HG03280 (cell line): ENCODE measurements around the gene RHEX.
A peak's percentile ranks its signal among the peaks of the same experiment; 100 is the strongest.
"Not testable (repeated sequence)": the region's sequence is repeated elsewhere in the genome, so short reads cannot be mapped to it uniquely, and the experiment has no call there.

Source experiments
- ATAC-seq: cut with Tn5 transposase; IDR thresholded peaks from one replicate; pipeline ENCODE4 v1.9.1; 2021; ENCODE audit warnings: mild to moderate bottlenecking, moderate library complexity; ENCODE audit not compliant: unreplicated experiment

RHEX gene

DNA sequence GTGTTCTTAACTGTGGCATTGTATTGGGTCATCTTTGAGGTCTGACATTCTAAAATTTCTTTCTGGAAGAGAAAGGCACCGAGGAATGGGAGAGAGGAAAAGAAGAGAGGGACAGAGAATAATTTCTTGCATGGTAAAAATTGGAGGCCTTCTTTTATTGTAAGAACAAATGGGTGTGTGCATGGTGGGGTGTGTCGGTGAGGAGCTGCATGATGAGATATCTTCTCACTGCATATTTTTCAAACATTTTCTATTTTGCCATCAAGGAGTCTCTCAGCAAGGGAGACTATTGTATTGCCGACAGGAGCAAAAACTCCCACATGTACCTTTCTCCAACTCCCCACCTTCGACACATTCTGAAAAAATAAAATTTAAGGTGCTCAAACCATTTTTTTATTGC, 22.8 kb upstream of the RHEX start:
- no peak for ATAC-seq

DNA sequence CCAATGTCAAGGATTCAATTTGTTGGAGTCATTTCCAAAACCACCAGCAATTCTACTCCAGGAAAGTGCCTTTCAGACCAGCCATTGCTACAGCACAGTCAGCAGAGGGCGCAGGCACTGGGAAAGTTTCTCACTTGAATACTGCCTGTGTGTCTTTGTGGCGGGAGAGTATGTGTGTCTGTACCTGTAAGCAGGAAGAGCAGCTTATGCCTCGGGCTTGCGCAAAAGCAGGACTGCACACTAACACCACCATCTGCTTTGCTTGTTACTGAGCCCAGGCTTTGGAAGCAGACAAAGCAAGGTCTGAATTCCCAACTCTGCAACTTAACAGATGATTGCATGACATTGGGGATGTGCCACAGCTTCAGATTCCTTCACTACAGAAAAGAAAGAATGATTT, 22.3 kb upstream of the RHEX start:
- ATAC-seq, result peak; percentile 87

DNA sequence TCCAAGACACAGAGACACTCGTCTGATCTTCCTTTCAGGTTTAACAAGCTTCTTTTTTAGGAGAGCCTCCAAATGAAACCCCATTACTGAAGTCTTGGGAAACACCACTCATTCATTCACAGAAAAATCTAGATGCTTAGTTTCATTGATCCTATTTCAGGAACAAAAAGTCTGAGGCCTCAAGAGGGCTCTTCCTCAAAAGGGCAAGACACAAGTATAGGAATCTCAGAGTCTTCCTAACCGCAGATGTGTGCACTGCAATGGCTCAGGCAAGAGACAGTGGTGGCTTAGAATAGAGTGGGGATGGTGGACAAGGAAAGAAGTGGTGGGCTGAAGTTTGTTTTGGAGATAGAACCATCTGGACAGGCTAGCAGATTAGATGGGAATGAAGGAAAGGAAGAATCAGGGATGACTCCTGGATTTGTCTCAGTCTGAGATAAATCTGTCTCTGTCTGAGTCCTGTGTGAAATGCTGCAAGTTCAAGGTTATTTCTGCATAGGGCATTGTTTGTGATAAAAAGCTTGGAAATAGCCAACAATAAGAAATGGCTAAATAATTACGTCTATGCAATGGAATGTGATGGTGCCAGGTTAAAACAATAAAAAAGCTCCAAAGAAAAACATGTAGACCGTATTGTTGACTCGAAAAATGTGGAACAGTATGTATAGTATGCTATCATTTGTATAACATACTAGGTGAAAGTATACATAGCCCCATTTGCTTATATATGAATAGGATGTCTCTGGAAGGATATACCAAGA, 20.4 kb upstream of the RHEX start:
- ATAC-seq, result no peak

DNA sequence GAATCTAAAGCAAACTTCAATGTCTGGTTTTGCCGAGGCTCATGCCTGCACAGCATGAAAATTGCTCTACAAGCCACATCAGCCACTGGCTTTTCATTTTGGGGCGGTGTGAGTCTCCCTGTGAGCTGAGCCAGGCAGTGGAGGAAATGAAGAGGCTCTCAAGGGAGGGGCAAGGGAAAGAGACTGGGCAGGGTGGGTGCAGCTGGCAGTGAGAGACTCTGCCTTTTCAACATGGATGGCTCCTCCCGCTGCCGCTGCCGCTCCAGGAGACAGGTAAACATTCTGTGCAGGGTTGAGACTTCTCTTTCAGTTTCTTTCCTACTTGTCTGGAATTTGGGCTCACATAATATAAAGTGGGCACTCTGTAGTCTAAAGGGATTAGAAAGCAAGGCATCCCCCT, 17.9 kb upstream of the RHEX start:
- no peak for ATAC-seq

DNA sequence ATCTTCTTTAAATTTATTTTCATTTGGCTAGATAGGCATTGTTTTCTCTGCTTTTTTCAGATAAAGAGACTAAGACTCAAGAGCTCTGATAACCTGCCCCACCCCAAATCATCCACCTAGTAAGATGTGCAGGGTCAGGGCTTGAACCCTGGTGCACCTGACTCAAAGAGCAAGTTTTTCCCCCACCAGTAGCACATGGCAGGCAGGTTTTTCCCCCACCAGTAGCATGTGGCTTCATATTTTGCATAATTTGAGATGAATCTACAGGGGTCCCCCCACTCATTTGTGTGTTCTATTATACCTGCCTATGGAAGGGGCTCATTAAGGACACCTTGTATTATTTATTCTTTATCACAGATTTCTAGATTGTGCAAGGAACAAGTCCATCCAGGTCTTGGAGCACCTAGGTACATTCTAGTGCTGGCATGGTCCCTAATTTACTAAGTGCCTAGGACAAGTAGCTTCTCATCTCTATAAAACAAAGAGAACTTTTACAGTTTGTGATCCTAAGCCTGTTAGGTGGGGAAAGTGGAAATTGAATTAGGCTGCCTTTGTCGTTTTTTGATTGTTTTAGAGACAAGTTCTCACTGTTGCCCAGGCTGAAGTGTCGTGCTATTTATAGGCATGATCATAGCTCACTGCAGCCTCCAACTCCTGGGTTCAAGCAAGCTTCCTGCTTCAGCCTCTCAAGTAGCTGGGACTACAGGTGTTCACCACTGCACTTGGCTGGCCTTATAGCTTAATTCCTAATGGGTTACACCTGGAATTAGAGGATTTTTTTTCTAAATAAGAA, 16.1 kb upstream of the RHEX start:
- no peak for ATAC-seq

DNA sequence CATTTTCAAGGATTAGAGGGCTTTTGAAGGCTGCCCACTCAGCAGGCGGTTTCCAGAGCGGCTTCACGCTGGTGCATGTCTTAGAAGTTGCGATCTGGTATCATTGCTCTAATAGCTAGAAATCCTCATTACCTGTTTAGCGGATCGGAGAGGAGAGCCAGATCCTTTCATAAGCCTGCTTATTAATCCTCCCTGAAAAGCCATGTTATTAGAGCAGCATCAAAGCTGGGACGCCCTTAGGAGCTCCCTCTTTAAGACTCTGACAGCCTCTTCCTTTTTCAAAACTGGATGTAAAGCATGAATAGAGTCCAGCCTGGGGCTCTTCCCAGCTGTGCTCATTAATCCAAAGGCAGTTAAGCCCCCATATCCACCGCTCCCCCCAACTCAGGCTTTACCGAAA, 15.4 kb upstream of the RHEX start:
- no peak for ATAC-seq

DNA sequence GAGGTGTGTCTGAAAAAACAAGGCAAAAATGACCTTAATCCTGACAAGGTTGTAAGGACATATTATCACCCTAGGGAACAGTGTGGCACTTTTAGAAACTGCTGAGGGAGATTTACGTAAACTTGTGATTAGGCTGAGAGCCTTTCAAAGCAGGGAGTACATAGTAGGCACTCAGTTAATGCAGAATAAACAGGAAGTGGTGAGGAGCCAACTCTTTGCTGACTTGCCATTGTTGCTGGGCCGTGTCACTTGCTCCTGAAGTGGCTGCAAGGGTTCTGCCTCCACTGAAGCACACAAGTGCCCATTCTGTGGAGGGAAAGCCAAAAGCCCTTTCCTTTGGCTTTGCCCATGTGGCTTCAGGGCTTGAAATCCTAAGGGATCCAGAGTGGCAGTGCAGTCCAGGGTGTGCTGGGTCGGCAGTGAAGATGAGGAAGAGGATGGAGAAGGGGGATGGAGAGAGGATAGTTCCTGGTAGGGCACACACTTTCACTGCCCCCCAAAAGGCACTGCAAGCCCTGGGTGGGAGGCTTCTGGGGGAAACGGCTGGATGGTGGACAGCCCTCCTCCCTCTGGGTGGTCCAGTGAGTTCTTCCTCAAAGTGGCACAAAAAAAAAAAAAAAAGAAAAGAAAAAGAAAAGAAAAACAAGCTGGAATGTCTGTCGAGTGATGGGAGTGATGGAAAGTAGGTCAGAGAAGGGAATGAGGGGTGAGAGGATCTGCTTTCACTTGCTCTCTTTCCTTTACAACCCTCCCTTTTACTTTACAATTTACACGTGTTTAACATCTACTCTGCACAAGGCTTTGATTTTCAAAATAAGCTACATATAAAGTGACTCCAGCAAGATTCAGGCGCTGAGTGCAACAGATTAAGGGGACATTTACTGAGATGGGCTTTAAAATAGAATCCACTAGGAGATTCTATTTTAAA, 13.7 kb upstream of the RHEX start:
- ATAC-seq, result no peak

DNA sequence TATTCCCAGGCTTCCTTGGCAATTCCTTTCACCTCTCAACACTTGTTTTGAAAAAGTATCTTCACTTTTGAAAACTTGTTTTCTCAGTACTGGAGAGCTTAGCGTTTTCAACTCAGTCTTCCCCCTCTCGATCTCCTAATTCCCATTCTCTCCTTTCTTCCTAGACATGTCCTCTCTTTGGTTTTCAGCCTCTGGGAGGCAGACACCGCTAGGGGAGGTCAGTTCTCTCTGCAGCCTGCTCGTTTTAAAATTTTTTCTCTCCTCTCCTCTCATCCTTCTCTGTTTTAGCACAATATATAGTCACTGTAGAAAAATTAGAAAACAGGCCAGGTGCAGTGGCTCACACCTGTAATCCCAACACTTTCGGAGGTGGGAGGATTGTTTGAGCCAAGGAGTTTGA, 12.6 kb upstream of the RHEX start:
- ATAC-seq, result no peak

DNA sequence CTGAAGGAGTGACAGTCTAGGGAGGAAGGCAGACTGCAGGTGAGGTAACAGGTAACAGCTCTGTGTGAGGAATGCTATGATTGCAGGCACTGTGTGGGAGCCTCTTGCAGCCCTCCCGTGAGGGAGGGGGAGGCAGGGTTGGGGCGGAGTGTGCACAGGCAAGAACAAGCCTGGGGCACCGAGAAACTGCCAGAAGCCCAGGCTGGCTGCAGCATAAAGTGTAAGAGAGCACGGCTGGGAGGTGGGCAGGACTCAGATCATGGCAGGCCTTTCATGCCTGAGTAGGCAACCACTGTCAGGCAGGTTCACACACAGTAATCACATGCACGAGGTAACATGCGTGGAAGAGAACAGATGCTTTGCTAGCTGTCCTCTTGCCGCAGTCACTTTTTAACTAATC, 11.3 kb upstream of the RHEX start:
- ATAC-seq, result no peak

DNA sequence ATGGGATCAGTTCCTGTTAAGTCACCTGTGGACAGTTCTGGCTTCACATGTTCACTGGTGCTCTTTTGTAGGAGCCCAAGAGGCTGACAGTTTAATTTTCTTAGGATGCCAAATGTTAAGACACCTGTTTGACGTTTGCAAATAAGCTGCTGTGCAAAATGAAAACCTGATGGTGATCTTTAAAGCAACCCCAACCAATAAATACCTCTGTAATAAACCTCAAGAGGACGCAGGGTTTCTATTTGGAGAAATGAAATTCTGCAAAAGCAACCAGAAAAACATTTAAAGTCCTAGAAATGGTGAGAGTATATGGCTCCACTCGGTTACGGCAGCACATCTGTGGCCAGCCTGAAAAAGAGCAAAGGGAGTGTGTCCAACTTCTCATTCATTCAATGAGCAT, 5.7 kb upstream of the RHEX start:
- no peak for ATAC-seq

DNA sequence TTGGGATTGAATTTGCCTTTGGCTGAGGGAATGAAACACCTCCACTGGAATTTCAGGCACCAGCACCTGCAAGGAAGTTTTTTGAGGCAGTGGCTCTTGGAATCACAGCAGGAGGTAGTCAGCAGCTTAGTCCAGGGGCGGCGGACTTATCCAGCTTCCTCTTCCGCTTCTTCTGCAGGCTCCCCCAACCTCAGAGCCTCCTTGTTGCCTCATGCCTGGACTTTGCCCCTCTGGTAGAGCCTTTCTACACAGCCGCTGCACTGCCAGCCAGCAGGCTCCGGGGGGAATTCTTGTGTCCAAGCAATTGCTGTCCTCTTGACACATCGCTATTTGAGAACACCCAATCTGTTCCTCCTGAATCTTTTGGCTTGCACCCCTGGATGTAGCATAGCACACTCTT, 4.4 kb upstream of the RHEX start:
- ATAC-seq, result no peak

DNA sequence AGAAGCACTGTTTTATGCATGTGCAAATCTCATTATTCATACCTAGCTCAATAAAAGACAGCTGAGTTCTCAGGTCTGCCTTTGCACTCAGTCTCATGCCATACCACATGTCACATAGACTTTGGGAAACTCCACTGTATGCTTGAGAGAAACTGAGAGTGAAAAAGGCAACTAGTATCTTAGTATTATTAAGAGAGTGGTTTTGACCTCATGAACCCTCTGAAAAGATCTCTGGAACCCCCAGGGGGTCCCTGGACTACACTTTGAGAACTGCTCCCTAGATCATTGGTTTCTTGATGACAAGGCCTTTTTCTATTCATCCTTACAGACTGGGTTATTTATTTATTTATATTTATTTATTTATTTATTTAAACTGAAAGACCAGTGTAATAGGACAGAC, 3.7 kb upstream of the RHEX start:
- peak; percentile 48 for ATAC-seq

DNA sequence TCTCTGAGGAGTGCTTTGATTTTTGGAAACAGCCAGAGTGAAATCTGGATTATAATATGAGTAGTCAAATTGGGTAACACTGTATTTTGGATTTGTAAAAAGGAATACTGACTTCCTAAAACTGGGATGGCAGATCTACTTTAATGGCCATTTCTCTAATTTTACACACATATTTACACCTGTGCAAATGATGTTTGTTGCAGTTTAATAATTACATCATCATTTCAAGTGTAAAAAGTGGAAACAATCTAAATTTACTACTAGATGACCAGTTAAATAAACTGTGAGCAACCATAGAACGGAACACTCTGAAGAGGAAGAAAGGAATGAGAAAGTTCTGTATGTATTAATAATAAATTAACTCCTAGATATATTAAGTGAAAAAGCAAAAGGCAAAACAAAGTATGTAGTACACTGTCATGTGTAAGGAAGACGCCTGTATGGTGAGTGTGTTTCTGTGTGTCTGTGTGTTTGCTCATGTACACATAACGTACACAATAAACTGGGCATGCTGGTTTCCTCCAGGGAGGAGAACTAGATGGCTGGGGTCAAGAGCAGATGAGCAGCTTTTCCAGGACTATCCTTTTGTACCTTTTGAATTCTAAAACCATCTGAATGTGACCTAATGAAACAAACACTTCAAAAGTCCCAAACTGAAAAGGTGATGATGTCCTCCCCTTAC, 2.9 kb upstream of the RHEX start:
- no peak for ATAC-seq

DNA sequence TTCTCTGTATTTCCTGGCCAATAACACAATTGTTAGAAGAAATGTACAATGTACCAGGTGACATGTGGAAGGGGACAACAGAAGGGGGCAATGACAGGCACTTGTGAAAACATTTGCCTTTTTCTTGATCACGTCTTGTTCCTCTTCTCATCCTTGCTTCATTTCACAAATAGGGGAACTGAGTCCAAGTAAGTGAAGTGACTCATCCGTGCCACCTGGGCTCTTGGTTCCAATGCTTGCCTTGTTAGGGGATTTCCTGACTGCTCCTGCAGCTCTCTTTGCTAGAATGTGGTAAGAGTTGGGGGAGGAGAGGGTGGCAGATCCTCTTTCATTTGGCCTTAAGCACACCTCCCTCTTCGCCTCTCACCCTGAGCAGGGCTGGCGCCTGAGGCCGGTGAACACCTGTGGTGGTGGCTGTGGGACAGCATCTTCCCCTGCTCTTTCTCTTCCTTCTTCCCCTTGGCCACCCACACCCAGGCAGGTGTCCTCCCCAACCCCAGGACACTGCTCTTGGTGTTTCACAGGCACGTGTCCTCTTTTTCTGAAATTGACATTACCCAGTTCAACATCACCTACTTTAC, 2.2 kb upstream of the RHEX start:
- ATAC-seq, result peak; percentile 87

DNA sequence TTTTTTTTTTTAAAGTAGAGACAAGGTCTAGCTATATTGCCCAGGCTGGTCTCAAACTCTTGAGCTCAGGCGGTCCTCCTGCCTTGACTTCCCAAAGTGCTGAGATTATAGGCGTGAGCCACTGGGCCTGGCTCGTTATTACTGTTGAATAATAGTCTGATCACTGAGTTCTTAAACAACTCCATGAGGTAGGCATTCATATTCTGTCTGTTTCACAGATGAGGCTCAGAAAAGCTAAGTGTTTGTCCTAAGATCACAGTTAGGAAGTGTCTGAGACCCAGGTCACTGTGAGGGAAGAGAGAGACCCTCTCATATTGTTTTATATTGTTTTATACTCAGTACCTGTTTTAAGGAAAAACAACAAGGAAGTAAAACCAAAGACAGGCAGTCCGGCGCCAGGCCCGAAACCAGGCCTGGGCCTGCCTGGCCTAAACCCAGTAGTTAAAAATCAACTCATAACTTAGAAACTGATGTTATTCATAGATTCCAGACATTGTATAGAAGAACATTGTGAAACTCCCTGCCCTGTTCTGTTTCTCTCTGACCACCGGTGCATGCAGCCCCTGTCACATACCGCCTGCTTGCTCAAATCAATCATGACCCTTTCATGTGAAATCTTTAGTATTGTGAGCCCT, 625 bp upstream of the RHEX start:
- ATAC-seq, result not testable (repeated sequence)

DNA sequence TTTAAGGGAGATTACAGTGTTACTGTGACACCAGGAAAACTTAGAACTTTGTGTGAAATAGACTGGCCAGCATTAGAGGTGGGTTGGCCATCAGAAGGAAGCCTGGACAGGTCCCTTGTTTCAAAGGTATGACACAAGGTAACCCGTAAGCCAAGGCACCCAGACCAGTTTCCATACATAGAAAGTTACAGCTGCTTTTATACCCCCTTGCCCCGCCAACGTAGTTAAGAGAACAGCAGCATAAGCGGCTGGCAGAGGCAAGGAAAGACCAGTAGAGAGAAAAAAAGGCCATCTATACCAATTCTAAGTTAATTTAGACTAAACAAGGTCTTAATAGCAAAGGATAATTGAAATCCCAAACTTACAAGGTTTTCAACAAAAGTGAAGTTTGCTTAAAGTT, 643 bp downstream of the RHEX start:
- ATAC-seq, result not testable (repeated sequence)

DNA sequence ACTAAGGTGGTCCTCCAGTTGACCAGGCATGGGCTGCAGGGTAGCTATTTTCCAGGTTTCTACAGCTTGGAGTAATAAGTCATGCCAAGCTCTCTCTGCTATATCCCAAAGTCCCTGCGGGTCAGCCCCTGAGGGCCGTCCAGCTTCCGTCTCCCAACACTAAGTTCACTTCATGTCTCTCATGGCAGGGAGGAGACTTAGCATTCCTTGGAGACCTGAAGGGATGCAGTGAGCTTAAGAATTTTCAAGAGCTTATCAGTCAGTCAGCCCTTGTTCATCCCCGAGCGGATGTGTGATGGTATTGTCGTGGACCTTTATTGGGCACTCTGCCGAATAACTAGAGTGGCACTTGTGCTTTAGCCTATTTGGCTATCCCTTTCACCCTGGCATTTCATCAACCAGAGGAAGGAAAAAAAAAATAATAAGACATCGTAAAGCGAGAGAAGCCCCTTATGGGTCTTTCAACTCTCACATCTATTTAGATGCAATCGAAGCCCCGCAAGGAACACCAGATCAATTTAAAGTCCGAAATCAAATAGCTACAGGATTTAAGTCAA, 2.2 kb downstream of the RHEX start:
- ATAC-seq, result not testable (repeated sequence)

DNA sequence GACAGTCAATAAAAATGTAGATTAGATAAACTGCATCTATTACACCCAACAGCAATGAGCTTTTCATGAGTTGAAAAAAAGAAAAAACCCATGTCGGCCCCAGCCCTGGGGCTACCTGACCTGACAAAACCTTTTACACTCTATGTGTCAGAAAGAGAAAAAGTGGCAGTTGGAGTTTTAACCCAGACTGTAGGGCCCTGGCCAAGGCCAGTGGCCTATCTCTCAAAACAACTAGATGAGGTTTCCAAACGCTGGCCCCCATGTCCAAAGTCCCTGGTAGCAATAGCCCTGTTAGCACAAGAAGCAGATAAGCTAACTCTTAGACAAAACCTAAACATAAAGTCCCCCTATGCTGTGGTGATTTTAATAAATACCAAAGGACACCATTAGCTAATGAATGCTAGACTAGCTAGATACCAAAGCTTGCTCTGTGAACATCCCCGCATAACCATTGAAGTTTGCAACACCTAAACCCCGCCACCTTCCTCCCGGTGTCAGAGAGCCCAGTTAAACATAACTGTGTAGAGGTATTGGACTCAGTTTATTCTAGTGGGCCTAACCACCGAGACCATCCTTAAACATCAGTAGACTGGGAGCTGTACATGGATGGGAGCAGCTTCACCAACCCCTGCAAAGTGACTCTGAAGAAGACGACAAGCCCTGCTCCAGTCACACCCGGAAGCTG, 2.8 kb downstream of the RHEX start:
- ATAC-seq, result not testable (repeated sequence)

DNA sequence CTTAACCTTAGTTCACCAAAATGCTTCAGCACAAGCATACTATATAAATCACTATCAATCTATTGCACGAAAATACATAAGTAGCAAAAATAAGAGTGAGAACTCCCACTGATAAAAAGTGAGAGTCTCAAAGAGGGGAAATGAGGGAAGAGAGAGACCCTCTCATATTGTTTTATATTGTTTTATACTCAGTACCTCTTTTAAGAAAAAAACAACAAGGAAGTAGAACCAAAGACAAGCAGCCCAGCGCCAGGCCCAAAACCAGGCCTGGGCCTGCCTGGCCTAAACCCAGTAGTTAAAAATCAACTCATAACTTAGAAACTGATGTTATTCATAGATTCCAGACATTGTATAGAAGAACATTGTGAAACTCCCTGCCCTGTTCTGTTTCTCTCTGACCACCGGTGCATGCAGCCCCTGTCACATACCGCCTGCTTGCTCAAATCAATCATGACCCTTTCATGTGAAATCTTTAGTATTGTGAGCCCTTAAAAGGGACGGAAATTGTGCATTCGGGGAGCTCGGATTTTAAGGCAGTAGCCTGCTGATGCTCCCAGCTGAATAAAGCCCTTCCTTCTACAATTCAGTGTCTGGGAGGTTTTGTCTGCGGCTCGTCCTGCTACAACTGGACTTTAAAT, 5.4 kb downstream of the RHEX start:
- ATAC-seq, result not testable (repeated sequence)
